HG02981 (cell line): ENCODE data around the gene ADIRF.
"Not testable (repeated sequence)": the region's sequence is repeated elsewhere in the genome, so short reads cannot be mapped to it uniquely, and the experiment has no call there.

Experiments used
- ATAC-seq: cut with Tn5 transposase; IDR thresholded peaks from one replicate; pipeline ENCODE4 v1.9.1; 2021; ENCODE audit warnings: mild to moderate bottlenecking, moderate library complexity; ENCODE audit not compliant: unreplicated experiment

The ADIRF gene

DNA sequence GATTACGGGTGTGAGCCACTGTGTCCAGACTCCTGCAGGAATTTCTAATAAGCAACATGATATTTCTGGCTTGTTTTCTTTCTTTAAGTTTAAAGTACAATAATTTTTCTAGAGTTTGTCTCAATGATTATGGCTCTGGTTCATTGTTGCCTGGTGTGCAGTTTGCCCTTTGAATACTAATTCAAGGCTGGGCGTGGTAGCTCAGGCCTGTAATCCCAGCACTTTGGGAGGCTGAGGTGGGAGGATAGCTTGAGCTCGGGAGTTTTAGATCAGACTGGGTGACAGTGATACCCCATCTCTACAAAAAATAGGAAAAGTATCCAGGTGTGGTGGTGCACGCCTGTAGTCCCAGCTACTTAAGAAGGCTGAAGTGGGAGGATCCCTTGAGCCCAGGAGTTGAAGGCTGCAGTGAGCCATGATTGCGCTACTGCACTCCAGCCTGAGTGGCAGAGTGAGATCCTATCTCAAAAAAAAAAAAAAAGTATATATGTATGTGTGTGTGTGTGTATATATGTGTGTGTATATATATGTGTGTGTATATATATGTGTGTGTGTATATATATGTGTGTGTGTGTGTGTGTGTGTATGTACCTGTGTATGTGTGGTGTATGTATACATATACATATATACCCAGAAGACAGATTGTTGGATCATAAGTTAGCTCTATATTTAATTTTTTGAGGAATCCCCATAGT, 8.2 kb downstream of the ADIRF start:
- no peak for ATAC-seq

DNA sequence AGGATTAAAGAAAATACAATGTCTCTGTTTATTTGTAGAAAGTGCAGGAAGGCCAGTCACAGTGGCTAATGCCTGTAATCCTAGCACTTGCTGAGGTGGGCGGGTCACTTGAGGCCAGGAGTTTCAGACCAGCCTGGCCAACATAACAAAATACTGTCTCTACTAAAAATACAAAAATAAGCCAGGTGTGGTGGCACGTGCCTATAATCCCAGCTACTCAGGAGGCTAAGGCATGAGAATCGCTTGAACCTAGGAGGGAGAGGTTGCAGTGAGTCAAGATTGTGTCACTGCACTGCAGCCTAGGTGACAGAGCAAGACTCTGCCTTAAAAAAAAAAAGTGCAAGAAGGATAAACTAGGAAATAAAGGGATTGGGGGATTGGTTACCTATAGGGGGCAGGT, 10.2 kb downstream of the ADIRF start:
- ATAC-seq, result not testable (repeated sequence)

GRCh38 chr10:86979296-86979818, 11.1 kb downstream of the ADIRF start:
- ATAC-seq, result no peak

DNA sequence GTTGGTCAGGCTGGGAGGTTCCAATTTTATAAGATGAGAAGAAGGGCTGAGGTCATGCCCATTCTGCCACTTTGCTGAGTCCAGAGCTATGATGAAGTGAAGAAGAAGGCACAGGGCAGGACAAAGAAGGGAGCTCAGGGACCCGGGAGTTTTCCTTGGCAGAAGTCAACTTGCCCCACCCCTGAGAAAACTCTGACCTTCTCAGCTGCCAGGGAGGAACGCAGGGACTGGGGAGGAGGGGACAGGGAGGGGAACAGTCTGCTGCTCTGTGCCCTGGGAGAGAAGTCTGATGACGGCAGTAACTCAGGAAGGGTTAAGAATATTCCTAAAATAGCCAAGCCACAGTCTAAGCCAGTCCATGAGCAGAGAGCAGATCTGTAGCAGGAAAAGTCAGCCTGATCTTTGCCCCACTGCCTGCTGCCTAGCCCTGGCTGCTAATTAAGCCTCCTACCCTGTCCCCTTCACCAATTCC, 11.7 kb downstream of the ADIRF start:
- ATAC-seq, result no peak

DNA sequence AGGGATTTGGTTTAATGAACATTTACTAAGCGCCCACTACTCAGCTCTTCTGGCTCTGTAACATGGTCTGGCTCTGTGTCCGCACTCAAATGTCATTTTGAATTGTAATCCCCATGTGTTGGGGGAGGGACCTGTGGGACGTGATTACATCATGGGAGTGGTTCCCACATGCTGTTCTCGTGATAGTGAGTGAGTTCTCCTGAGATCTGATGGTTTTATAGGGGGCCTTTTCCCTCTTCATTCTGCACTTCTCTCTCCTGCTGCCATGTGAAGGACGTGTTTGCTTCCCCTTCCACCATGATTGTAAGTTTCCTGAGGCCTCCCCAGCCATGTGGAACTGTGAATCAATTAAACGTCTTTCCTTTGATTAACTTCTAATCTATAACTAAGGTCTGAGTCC, 12.7 kb downstream of the ADIRF start:
- not testable (repeated sequence) for ATAC-seq

GRCh38 chr10:86981716-86982115, 13.4 kb downstream of the ADIRF start:
- ATAC-seq, result no peak

DNA sequence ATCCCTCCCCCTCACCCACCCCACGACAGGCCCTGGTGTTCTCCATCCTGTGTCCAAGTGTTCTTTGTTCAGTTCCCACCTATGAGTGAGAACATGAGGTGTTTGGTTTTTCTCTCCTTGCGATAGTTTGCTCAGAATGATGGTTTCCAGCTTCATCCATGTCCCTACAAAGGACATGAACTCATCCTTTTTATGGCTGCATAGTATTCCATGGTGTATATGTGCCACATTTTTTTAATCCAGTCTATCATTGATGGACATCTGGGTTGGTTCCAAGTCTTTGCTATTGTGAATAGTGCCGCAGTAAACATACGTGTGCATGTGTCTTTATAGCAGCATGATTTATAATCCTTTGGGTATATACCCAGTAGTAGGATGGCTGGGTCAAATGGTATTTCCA, 16.2 kb downstream of the ADIRF start:
- not testable (repeated sequence) for ATAC-seq

DNA sequence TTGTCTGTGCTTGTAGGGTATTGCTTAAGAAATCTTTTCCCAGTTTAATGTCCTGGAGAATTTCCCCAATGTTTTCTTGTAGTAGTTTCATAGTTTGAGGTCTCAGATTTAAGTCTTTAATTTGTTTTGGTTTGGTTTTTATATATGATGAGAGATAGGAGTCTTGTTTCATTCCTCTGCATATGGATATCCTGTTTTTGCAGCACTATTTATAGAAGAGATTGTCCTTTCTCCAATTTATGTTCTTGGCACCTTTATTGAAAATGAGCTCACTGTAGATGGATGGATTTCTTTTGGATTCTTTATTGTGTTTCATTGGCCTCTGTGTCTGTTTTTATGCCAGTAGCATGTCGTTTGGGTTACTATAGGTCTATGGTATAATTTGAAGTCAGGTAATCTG, 20.2 kb downstream of the ADIRF start:
- no peak for ATAC-seq

DNA sequence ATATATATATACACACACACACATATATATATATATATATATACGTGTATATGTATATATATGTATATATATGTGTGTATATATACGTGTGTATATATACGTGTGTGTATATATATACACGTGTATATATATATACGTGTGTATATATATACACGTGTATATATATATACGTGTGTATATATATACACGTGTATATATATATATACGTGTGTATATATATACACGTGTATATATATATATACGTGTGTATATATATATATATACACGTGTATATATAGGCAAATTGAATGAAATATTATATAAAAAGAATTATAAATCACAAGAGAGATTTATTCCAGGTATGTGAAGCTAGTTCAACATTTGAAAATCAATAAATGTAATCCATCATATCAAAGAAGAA, 23.1 kb downstream of the ADIRF start:
- ATAC-seq, result not testable (repeated sequence)

GRCh38 chr10:86992456-86992855, 24.2 kb downstream of the ADIRF start:
- no peak for ATAC-seq

DNA sequence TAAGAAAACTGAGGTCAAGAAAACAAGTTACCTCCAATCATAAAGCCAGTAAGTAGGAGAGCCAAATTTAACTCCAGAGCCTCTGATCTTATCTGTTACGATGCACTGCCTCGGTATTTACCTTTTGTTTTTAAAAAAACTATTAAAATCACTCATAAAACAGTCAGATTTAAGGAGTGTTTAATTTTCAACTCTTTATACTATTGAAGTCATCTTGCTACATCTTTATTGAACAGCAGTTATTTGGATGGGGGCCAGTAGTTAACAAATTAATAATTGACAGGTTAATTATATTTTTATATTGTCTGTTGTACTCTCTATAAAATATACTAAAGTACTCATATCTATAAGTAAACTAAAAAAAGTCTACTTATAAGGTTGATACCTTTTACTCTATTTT, 24.6 kb downstream of the ADIRF start:
- no peak for ATAC-seq

- not testable (repeated sequence) for ATAC-seq
Observed at GRCh38 chr10:86999802-87000403, 31.6 kb downstream of the ADIRF start.

DNA sequence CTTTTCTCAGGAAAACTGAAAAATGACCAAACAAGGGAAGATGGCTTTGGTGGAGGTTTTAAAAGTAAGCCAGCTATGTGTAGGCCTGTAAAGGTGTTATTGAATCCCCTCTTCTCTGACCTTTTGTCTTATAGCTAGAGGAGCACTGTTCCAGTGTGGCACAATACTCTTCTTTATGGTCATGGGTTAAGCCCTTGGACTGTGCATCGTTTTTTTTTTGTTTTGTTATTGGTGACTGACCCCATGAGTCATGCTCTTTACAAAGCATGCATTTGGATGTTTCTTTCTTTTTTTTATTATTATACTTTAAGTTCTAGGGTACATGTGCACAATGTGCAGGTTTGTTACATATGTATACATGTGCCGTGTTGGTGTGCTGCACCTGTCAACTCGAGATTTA, 32.2 kb downstream of the ADIRF start:
- no peak for ATAC-seq

DNA sequence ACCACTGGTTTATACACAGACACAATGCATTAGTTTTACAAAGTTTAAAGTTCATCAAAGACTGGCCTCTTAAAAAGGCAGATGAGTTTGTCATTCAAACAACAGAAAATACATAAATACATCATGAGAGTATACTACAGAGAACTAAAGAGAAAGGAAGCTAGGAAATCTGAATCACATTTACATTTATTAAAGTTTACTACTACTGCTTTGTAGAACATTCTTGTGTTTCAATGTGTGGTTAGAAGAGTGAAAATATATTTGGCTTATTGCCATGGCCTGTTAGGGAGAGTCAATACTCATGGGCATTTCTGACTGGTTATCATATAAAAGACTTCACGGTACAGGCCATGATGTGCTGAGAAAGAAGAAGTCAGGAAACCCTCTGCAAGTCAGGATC, 38.8 kb downstream of the ADIRF start:
- not testable (repeated sequence) for ATAC-seq

DNA sequence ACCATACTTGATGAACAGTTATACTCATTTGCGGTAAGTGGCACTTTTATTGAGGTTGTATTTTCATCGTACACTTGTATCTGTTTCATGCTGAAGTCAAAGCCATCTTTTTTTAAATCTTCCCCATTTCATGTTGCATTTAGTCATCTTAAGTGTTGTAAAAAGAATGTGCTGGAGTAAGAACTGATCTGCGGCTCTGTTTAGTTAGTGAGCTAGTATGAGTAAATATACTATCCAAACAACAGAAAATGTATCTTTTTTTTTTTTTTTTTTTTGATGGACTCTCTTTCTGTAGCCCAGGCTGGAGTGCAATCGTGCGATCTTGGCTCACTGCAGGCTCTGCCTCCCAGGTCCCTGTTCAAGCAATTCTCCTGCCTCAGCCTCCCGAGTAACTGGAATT, 39.4 kb downstream of the ADIRF start:
- not testable (repeated sequence) for ATAC-seq

- ATAC-seq, result not testable (repeated sequence)
Observed at GRCh38 chr10:87008303-87008702, 40.0 kb downstream of the ADIRF start.

DNA sequence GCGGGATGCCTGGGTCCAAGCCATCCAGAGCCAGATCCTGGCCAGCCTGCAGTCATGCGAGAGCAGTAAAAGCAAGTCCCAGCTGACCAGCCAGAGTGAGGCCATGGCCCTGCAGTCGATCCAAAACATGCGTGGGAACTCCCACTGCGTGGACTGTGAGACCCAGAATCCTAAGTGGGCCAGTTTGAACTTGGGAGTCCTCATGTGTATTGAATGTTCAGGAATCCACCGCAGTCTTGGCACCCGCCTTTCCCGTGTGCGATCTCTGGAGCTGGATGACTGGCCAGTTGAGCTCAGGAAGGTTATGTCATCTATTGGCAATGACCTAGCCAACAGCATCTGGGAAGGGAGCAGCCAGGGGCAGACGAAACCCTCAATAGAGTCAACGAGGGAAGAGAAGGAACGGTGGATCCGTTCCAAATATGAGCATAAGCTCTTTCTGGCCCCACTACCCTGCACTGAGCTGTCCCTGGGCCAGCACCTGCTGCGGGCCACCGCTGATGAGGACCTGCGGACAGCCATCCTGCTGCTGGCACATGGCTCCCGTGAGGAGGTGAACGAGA, 40.9 kb downstream of the ADIRF start:
- not testable (repeated sequence) for ATAC-seq

DNA sequence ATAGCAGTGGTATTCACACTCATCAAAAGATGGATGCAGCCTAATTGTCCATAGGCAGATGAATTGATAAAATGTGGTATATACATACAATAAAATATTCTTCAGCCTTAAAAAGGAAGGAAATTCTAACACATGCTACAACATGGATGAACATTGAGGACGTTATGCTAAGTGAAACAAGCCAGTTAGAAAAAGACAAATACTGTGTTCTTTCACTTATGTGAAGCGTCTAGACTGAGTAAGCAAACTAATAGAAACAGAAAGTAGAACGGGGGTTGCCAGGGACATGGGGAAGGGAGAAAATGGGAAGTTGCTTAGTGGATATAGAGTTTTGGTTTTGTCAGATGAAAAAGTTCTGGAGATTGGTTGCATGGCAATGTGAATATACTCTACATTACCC, 45.2 kb downstream of the ADIRF start:
- not testable (repeated sequence) for ATAC-seq

GRCh38 chr10:87014986-87015716, 46.9 kb downstream of the ADIRF start:
- not testable (repeated sequence) for ATAC-seq

DNA sequence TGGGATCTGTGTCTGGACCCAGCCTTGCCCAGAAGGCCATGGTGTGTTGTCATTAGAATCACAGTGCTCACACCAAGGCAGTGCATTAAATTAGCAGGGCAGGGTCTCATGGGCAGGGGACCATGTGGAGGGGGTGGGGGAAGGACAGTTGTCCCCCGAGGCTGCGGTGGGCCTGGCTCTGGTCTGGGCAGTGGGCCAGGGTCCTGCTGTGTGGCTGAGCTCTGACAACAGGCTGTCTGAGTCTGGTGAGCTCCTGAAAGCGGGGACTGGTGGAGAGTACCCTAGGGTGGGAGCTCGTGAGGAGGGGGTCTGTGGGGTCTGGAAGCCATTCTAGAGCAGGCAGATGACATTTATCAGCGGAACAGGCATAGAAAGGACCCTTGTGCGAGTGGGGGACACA, 49.8 kb downstream of the ADIRF start:
- not testable (repeated sequence) for ATAC-seq

GRCh38 chr10:87019066-87019465, 50.8 kb downstream of the ADIRF start:
- ATAC-seq, result not testable (repeated sequence)
